ENCODE data around the gene DEFB128. TPM values are rescaled to one million over a fixed set of nuclear protein-coding genes. Genes with fewer than 3 reads are reported as not detected.

The DEFB128 gene
- total RNA-seq, 1 experiment from 2014 or later, result not detected

- CTCF ChIA-PET, result no interaction called here
Observed at GRCh38 chr20:164618-165017, 24.9 kb downstream of the DEFB128 start.

GRCh38 chr20:157154-157553 lies 32.4 kb downstream of the DEFB128 start, which contains the start of gene DEFB127:
DEFB127 (plus strand) TSS chr20:157454; CDS start chr20:157545, 91 bp downstream.
- Mint-ChIP-seq H3K27ac (ENCODE audit: low read depth, unreplicated experiment) (no peak within 1 kb of the TSS), H3K4me3 (ENCODE audit: unreplicated experiment) (no peak within 1 kb of the TSS), H3K27me3 (ENCODE audit: insufficient read depth, unreplicated experiment) (peaks cover 79% of the 10 kb centered on the region), H3K36me3 (ENCODE audit: insufficient read depth, unreplicated experiment) (peaks cover 6% of the 10 kb centered on the region), H3K9me3 (ENCODE audit: unreplicated experiment) (no peaks in the 10 kb centered on the region), H3K4me1 (ENCODE audit: insufficient read depth, unreplicated experiment) (no peaks in the 10 kb centered on the region)
- POLR2A ChIA-PET, result interaction anchor here (1.1 to 1.9 kb wide), 2 partner anchors 11 to 22 kb away, joined by 3 to 7 read pairs; no protein-coding TSS in a partner anchor
- no peak for DNase-seq (ENCODE audit: unreplicated experiment)
- TF ChIP-seq CTCF (IDR thresholded peaks at IDR 0.05; ENCODE audit: unreplicated experiment), result no peak
- CTCF ChIA-PET, result no interaction called here
- intact Hi-C loops (cut with micrococcal nuclease), result no loop called here
- no TSS peak for BruUV-seq (replicated peaks)

More at GRCh38 chr20:164618-165017, 24.9 kb downstream of the DEFB128 start:
- Mint-ChIP-seq H3K27ac (ENCODE audit: low read depth, unreplicated experiment) (no peak overlapping the region), H3K4me3 (ENCODE audit: unreplicated experiment) (no peak overlapping the region), H3K27me3 (ENCODE audit: insufficient read depth, unreplicated experiment) (peaks cover 59% of the 10 kb centered on the region), H3K4me1 (ENCODE audit: insufficient read depth, unreplicated experiment) (no peaks in the 10 kb centered on the region), H3K36me3 (ENCODE audit: insufficient read depth, unreplicated experiment) (no peaks in the 10 kb centered on the region), H3K9me3 (ENCODE audit: unreplicated experiment) (no peaks in the 10 kb centered on the region)
- intact Hi-C loops (cut with micrococcal nuclease), result no loop called here
- POLR2A ChIA-PET, result no interaction called here
- no TSS peak for BruUV-seq (replicated peaks)
- no peak for DNase-seq (ENCODE audit: unreplicated experiment)
- TF ChIP-seq CTCF (IDR thresholded peaks at IDR 0.05; ENCODE audit: unreplicated experiment), result no peak

- TF ChIP-seq CTCF (IDR thresholded peaks at IDR 0.05; ENCODE audit: unreplicated experiment), result no peak
- Mint-ChIP-seq H3K4me3 (ENCODE audit: unreplicated experiment) (no peak overlapping the region), H3K27ac (ENCODE audit: low read depth, unreplicated experiment) (no peak overlapping the region), H3K36me3 (ENCODE audit: insufficient read depth, unreplicated experiment) (no peaks in the 10 kb centered on the region), H3K9me3 (ENCODE audit: unreplicated experiment) (no peaks in the 10 kb centered on the region), H3K27me3 (ENCODE audit: insufficient read depth, unreplicated experiment) (peaks cover 87% of the 10 kb centered on the region), H3K4me1 (ENCODE audit: insufficient read depth, unreplicated experiment) (no peaks in the 10 kb centered on the region)
- POLR2A ChIA-PET, result interaction anchor here (1.2 kb wide), 1 partner anchor 27 kb away, joined by 3 read pairs; no protein-coding TSS in a partner anchor
- CTCF ChIA-PET, result interaction anchor here (0.6 kb wide), 1 partner anchor 11 kb away, joined by 5 read pairs; no protein-coding TSS in a partner anchor
- no TSS peak for BruUV-seq (replicated peaks)
- intact Hi-C loops (cut with micrococcal nuclease), result no loop called here
- no peak for DNase-seq (ENCODE audit: unreplicated experiment)
Observed at GRCh38 chr20:152131-152530, 37.4 kb downstream of the DEFB128 start.

- intact Hi-C loops (cut with micrococcal nuclease), result no loop called here
- Mint-ChIP-seq H3K4me1 (ENCODE audit: insufficient read depth, unreplicated experiment) (no peaks in the 10 kb centered on the region), H3K27ac (ENCODE audit: low read depth, unreplicated experiment) (no peak overlapping the region), H3K36me3 (ENCODE audit: insufficient read depth, unreplicated experiment) (no peaks in the 10 kb centered on the region), H3K4me3 (ENCODE audit: unreplicated experiment) (no peak overlapping the region), H3K9me3 (ENCODE audit: unreplicated experiment) (no peaks in the 10 kb centered on the region), H3K27me3 (ENCODE audit: insufficient read depth, unreplicated experiment) (peaks cover 86% of the 10 kb centered on the region)
- no peak for DNase-seq (ENCODE audit: unreplicated experiment)
- no peak for TF ChIP-seq CTCF (IDR thresholded peaks at IDR 0.05; ENCODE audit: unreplicated experiment)
- BruUV-seq (replicated peaks), result no TSS peak
- ChIA-PET POLR2A (interaction anchor here (0.5 to 2.6 kb wide), 3 partner anchors 9 to 36 kb away, joined by 3 to 7 read pairs (median 4); partner anchors contain the start of gene DEFB127), CTCF (interaction anchor here (1.5 kb wide), 1 partner anchor 120 kb away, joined by 5 read pairs; no protein-coding TSS in a partner anchor)
Observed at GRCh38 chr20:145877-146276, 43.6 kb downstream of the DEFB128 start.

Measured in MCF 10A (cell line).